Prostate gland (tissue), 2 donors: Measurements from ENCODE around the gene ICA1. TPM values are rescaled to one million over a fixed set of nuclear protein-coding genes. Genes with fewer than 3 reads are reported as not detected.

ENCODE experiments used
- DNase-seq: peaks from one replicate; pipeline ENCODE4 v3.0.0-alpha.2; 2019; ENCODE audit warnings: low spot score
- H3K27ac ChIP-seq, 2 donors: fragments of 200-600 bp; sonication (generic); 2 replicates each; pipeline ENCODE4 v1.5.1; 2017 to 2019
- H3K27me3 ChIP-seq: fragments of 200-600 bp; sonication (generic); replicated peaks from 2 replicates; pipeline ENCODE4 v1.5.1; 2019; ENCODE audit not compliant: insufficient read depth
- H3K36me3 ChIP-seq, 2 donors: fragments of 200-600 bp; sonication (generic); 1 replicate in 1 of 2; 2 replicates in 1 of 2; pipeline versions ENCODE4 v1.5.1 to v1.8.1; 2017 to 2019
- H3K4me1 ChIP-seq: fragments of 200-600 bp; sonication (generic); replicated peaks from 2 replicates; pipeline ENCODE4 v1.5.1; 2019
- H3K4me3 ChIP-seq, 2 donors: fragments of 200-600 bp; sonication (generic); 2 replicates each; pipeline ENCODE4 v1.5.1; 2017 to 2019
- H3K9me3 ChIP-seq: fragments of 200-600 bp; sonication (generic); 2 replicates; pipeline ENCODE4 v1.5.1; 2017
- CTCF ChIP-seq, 4 experiments: fragments of 200-600 bp in 2 of 4; fragments of 450-650 bp in 2 of 4; sonication (generic) in 2 of 4; IDR thresholded peaks; 1 replicate in 3 of 4; 2 replicates in 1 of 4; pipeline ENCODE4 v1.5.1; 2016 to 2019; ENCODE audit warnings: antibody characterized with exemption in 4 of 4, mild to moderate bottlenecking in 2 of 4, moderate library complexity in 2 of 4
- POLR2A ChIP-seq: fragments of 450-650 bp; IDR thresholded peaks from one replicate; pipeline ENCODE4 v1.6.1; 2016; ENCODE audit warnings: antibody characterized with exemption, mild to moderate bottlenecking
- POLR2AphosphoS5 ChIP-seq: sonication (generic); formaldehyde crosslinking; IDR thresholded peaks from one replicate; pipeline ENCODE4 v1.6.1; 2017; ENCODE audit warnings: antibody characterized with exemption
- WGBS: methylation state at CpG from one replicate; pipeline ENCODE4 v1.1.5; 2018; 5-methylcytosine and 5-hydroxymethylcytosine counted together
- intact Hi-C: fragments of 100-400 bp; cut with DNase I; formaldehyde crosslinking; loops from one replicate; pipeline ENCODE4 v1.14.2; 2022
- total RNA-seq, 2 donors: library from RNA; depleted of rRNA; stranded (reverse); fragments of >200 nt; gene quantifications; one replicate each; pipeline ENCODE4 v1.1.0, GENCODE V29; 2016

The ICA1 gene
- total RNA-seq, 2 donors from 2014 or later = 49.1 to 51.0 TPM

GRCh38 chr7:8147760-8148463, 114.1 kb downstream of the ICA1 start:
- H3K4me1 ChIP-seq = no peaks in the 10 kb centered on the region
- no peak overlapping the region for H3K4me3 ChIP-seq
- no peaks in the 10 kb centered on the region for H3K9me3 ChIP-seq
- intact Hi-C loops = no loop called here
- DNase-seq = no peak
- no peaks in the 10 kb centered on the region for H3K27me3 ChIP-seq
- H3K27ac ChIP-seq = no peak overlapping the region
- TF ChIP-seq CTCF (IDR thresholded peaks at IDR 0.05) (no peak), POLR2AphosphoS5 (no peak), POLR2A (no peak)
- WGBS = 83% methylated on average over 11 of the region's 11 CpGs
- H3K36me3 ChIP-seq = no peaks in the 10 kb centered on the region

GRCh38 chr7:8146788-8147413, 115.1 kb downstream of the ICA1 start:
- Histone ChIP-seq H3K9me3 (no peaks in the 10 kb centered on the region), H3K27me3 (no peaks in the 10 kb centered on the region), H3K4me3 (no peak overlapping the region), H3K27ac (no peak overlapping the region), H3K4me1 (no peaks in the 10 kb centered on the region), H3K36me3 (no peaks in the 10 kb centered on the region)
- intact Hi-C loops = no loop called here
- 65% methylated on average over 8 of the region's 8 CpGs for WGBS
- TF ChIP-seq POLR2A (no peak), CTCF (IDR thresholded peaks at IDR 0.05) (no peak), POLR2AphosphoS5 (no peak)
- no peak for DNase-seq

- Histone ChIP-seq H3K4me3 (no peak overlapping the region), H3K9me3 (no peaks in the 10 kb centered on the region), H3K4me1 (no peaks in the 10 kb centered on the region), H3K27ac (no peak overlapping the region), H3K27me3 (no peaks in the 10 kb centered on the region), H3K36me3 (no peaks in the 10 kb centered on the region)
- 84% methylated on average over 12 of the region's 12 CpGs for WGBS
- no peak for TF ChIP-seq POLR2AphosphoS5
- TF ChIP-seq POLR2A = no peak
- no peak for TF ChIP-seq CTCF (IDR thresholded peaks at IDR 0.05)
- intact Hi-C loops = no loop called here
- no peak for DNase-seq
These were observed 115.7 kb downstream of the ICA1 start for GRCh38 chr7:8146106-8146787.

GRCh38 chr7:8144856-8145255, 117.1 kb downstream of the ICA1 start:
- H3K4me1 ChIP-seq = no peaks in the 10 kb centered on the region
- no peaks in the 10 kb centered on the region for H3K9me3 ChIP-seq
- 94% methylated on average over 4 of the region's 4 CpGs for WGBS
- no peak for TF ChIP-seq CTCF (IDR thresholded peaks at IDR 0.05)
- TF ChIP-seq POLR2A = no peak
- TF ChIP-seq POLR2AphosphoS5 = no peak
- no peaks in the 10 kb centered on the region for H3K27me3 ChIP-seq
- H3K27ac ChIP-seq = no peak overlapping the region
- no peak for DNase-seq
- intact Hi-C loops = no loop called here
- no peaks in the 10 kb centered on the region for H3K36me3 ChIP-seq
- no peak overlapping the region for H3K4me3 ChIP-seq
